ENCODE data around the gene SLC37A3. TPM values are rescaled to one million over a fixed set of nuclear protein-coding genes. Genes with fewer than 3 reads are reported as not detected.
"Not testable (repeated sequence)": the region's sequence is repeated elsewhere in the genome, so short reads cannot be mapped to it uniquely, and the experiment has no call there.

SLC37A3 gene
- total RNA-seq, 6 donors from 2014 or later = 28.5 to 71.7 (median 39.0) TPM

DNA sequence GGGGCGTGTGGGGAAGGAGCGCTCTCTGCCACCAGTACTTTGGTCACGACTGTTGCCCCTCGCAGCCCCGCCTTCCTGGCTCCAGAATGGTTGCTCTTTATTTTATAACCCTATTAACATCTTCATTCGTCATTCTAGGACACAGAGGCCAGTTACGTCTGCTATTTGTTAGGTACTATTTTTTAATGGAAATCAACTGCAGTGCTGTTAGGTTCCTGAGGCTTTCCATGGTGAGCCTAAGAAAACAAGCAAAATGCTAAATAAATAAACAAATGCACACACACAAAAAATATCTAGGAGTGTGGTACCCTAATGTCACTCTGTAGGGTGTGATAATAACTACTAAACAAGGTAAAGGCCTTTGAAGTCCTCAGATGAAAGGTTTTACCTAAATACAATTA, 71.1 kb downstream of the SLC37A3 start:
- WGBS, 2 donors = 72 to 87% methylated on average over 7 of the region's 7 CpGs
- no peak for ATAC-seq (ENCODE audit: low FRiP score in 2 of 2)
- TF ChIP-seq, protein P1, sequence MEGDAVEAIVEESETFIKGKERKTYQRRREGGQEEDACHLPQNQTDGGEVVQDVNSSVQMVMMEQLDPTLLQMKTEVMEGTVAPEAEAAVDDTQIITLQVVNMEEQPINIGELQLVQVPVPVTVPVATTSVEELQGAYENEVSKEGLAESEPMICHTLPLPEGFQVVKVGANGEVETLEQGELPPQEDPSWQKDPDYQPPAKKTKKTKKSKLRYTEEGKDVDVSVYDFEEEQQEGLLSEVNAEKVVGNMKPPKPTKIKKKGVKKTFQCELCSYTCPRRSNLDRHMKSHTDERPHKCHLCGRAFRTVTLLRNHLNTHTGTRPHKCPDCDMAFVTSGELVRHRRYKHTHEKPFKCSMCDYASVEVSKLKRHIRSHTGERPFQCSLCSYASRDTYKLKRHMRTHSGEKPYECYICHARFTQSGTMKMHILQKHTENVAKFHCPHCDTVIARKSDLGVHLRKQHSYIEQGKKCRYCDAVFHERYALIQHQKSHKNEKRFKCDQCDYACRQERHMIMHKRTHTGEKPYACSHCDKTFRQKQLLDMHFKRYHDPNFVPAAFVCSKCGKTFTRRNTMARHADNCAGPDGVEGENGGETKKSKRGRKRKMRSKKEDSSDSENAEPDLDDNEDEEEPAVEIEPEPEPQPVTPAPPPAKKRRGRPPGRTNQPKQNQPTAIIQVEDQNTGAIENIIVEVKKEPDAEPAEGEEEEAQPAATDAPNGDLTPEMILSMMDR (IDR thresholded peaks at IDR 0.05) = no peak
- TF ChIP-seq POLR2A (IDR thresholded peaks at IDR 0.05) (no peak), POLR2AphosphoS5 (IDR thresholded peaks at IDR 0.05) (no peak), EP300 (IDR thresholded peaks at IDR 0.05) (no peak)
- Histone ChIP-seq H3K36me3 (no peaks in the 10 kb centered on the region), H3K4me1 (peaks cover 0 to 14% (median 7%) of the 10 kb centered on the region in 4 donors), H3K27ac (no peak overlapping the region), H3K9me3 (no peaks in the 10 kb centered on the region), H3K27me3 (no peaks in the 10 kb centered on the region), H3K4me3 (no peak overlapping the region)
- DNase-seq = no peak

DNA sequence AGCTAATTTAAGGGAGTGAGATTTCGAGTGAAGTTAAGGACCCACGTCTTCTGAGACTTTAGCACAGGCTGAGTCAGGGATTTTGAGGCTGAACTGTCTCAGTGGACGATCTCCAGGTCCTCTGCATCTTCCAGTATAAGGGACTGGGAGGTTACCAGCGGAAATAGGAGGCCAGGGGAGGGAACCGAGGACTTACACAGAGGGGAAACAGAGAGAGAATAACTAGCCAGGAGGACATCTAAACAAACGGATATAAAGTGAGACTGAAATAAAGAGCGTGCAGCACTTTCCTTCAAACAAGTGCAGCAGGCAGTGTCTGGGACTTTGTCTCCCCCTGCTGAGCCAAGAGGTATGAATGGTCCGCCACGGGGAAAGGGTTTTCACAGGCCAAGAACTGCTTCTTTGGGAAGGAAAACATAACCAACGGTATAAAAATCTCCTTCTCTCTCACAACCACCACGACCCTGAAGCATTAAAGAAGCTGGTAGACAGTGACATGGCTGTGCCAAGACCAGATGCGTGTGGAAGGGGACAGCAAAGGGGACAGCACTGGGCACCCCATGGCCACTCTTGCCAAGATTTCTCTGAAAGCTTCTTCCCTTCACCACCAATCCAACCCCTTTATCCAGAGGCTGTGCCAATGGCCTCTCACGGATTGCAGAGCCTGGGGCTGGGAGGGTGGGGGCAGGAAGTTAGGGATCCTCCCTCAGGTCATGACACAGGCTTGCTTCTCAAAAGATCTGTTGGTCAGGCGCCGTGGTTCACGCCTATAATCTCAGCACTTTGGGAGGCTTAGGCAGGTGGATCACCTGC, 72.0 kb downstream of the SLC37A3 start:
- no peak overlapping the region for H3K27ac ChIP-seq
- peaks cover 0 to 14% (median 7%) of the 10 kb centered on the region in 4 donors for H3K4me1 ChIP-seq
- no peaks in the 10 kb centered on the region for H3K9me3 ChIP-seq
- DNase-seq (peak in 1 of 2 donors; percentile 76), ATAC-seq (ENCODE audit: low FRiP score in 2 of 2) (peak; percentile 85 to 94)
- TF ChIP-seq, protein P1 (IDR thresholded peaks at IDR 0.05) = peak; percentile 54 to 68 (median 62)
- TF ChIP-seq EP300 (IDR thresholded peaks at IDR 0.05) = no peak
- 20 to 29% methylated on average over 13 to 16 of the region's 16 CpGs for WGBS, 2 donors
- peak overlapping the region in 2 of 4 donors; percentile 6 to 19 for H3K4me3 ChIP-seq
- H3K27me3 ChIP-seq = no peaks in the 10 kb centered on the region
- no peaks in the 10 kb centered on the region for H3K36me3 ChIP-seq

DNA sequence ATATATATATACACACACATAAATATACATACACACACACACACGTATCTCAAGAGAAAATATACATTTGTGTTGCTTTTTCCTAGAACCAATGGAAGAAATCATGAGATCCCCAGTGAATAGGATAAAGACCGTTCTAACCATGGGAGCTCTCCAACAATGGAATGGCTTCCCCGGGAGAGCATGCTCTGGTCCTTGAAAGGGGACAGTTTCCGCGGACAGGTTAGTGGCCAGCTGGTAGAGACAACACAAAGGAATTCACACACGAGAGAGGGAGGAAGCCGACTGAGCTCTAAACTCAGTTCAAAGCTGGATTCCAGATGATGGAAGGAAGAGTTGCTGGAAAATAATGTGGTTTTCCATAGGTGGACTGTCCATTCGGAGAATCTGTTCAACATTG, 72.7 kb downstream of the SLC37A3 start:
- Histone ChIP-seq H3K9me3 (no peaks in the 10 kb centered on the region), H3K36me3 (no peaks in the 10 kb centered on the region), H3K4me3 (no peak overlapping the region), H3K27ac (no peak overlapping the region), H3K27me3 (no peaks in the 10 kb centered on the region), H3K4me1 (peaks cover 0 to 14% (median 7%) of the 10 kb centered on the region in 4 donors)
- TF ChIP-seq POLR2AphosphoS5 (IDR thresholded peaks at IDR 0.05) (no peak), EP300 (IDR thresholded peaks at IDR 0.05) (no peak), POLR2A (IDR thresholded peaks at IDR 0.05) (no peak)
- TF ChIP-seq, protein P1 (IDR thresholded peaks at IDR 0.05) = no peak
- no peak for DNase-seq
- WGBS, 2 donors = 77 to 90% methylated on average over 8 of the region's 8 CpGs
- ATAC-seq (ENCODE audit: low FRiP score in 2 of 2) = no peak

DNA sequence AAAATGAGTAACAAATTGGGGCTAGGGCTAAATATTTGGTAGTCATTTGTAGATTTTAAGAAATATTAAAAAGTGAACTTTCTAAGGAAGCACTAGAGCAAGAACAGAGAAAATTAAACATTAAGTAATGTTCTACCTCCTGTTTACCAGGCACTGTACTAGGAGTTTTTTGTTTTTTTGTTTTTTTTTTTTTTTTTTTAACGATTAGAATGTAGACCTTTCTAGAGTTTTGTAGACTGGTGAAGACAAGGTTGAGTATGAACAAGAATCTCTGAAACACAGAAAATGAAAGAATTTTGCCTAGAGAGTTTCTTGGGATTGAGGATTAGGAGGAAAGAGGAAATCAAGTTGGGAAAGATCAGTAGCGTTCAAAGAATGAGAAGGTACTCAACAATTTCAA, 73.6 kb downstream of the SLC37A3 start:
- Histone ChIP-seq H3K4me1 (peaks cover 0 to 14% (median 7%) of the 10 kb centered on the region in 4 donors), H3K27me3 (no peaks in the 10 kb centered on the region), H3K27ac (no peak overlapping the region), H3K4me3 (no peak overlapping the region), H3K9me3 (no peaks in the 10 kb centered on the region), H3K36me3 (no peaks in the 10 kb centered on the region)
- DNase-seq (no peak), ATAC-seq (ENCODE audit: low FRiP score in 2 of 2) (no peak)
- 89% methylated on average over 2 of the region's 2 CpGs for WGBS, 2 donors
- TF ChIP-seq POLR2AphosphoS5 (IDR thresholded peaks at IDR 0.05) (no peak), POLR2A (IDR thresholded peaks at IDR 0.05) (no peak), EP300 (IDR thresholded peaks at IDR 0.05) (no peak)
- TF ChIP-seq, protein P1 (IDR thresholded peaks at IDR 0.05) = no peak

DNA sequence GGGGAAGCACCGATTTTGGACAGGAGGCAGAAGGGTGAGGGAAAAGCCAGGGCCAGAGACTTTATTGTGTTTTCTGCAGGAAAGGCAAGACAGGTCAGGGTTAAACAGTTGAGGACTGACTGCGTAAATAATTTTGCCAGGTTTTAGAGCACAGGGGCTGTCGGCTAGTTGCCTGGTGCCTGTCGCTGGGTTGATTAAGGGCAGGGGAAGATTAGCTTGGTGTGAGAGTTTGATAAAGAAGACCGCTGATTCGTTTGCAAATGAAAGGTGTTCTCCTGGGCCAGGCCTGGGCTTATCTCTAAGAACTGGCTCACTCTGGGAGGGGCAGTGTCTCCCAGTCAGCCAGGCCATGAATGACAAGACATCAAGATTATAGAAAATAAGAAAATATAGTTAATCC, 75.6 kb downstream of the SLC37A3 start:
- H3K27me3 ChIP-seq = no peaks in the 10 kb centered on the region
- no peak overlapping the region for H3K4me3 ChIP-seq
- no peak overlapping the region for H3K27ac ChIP-seq
- no peak for DNase-seq
- TF ChIP-seq POLR2AphosphoS5 (IDR thresholded peaks at IDR 0.05) (no peak), POLR2A (IDR thresholded peaks at IDR 0.05) (no peak), EP300 (IDR thresholded peaks at IDR 0.05) (no peak)
- TF ChIP-seq, protein P1 (IDR thresholded peaks at IDR 0.05) = no peak
- H3K4me1 ChIP-seq = peaks cover 0 to 14% (median 7%) of the 10 kb centered on the region in 4 donors
- ATAC-seq (ENCODE audit: low FRiP score in 2 of 2) = no peak
- no peaks in the 10 kb centered on the region for H3K9me3 ChIP-seq
- WGBS, 2 donors = 75 to 80% methylated on average over 6 of the region's 6 CpGs
- H3K36me3 ChIP-seq = no peaks in the 10 kb centered on the region

DNA sequence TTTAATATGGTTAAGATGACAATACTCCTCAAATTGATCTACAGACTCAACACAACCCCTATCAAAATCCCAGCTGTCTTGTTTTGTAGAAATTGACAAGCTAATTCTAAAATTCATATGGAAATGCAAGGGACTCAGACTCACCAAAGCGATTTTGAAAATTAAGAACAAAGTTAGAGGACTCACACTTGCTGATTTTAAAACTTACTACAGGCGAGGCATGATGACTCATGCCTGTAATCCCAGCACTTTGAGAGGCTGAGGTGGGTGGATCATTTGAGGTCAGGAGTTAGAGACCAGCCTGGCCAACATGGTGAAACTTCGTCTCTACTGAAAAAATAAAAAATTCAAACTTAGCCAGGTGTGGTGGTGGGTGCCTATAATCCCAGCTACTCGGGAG, 78.3 kb downstream of the SLC37A3 start:
- 78 to 84% methylated on average over 4 of the region's 4 CpGs for WGBS, 2 donors
- peaks cover 19 to 24% (median 21%) of the 10 kb centered on the region in 4 donors for H3K4me1 ChIP-seq

More for the DNA sequence above, 78.3 kb downstream of the SLC37A3 start:
- H3K4me3 ChIP-seq; ATAC-seq (ENCODE audit: low FRiP score in 2 of 2); H3K27ac ChIP-seq; H3K36me3 ChIP-seq; DNase-seq; H3K27me3 ChIP-seq; H3K9me3 ChIP-seq: not testable (repeated sequence)

Data from upper lobe of left lung (tissue), 6 donors.